22Rv1 (cell line): ENCODE measurements around the gene DEF6.
A peak's percentile ranks its signal among the peaks of the same experiment; 100 is the strongest.

Source experiments
- H3K27ac ChIP-seq: fragments of 450-650 bp; 2 replicates; pipeline ENCODE4 v1.5.1; 2017
- CTCF ChIP-seq: fragments of 450-650 bp; IDR thresholded peaks from 2 replicates; pipeline ENCODE4 v1.5.1; 2017; ENCODE audit warnings: mild to moderate bottlenecking
- ZFX ChIP-seq: fragments of 450-650 bp; IDR thresholded peaks from 2 replicates; pipeline ENCODE4 v1.6.1; 2017; ENCODE audit warnings: antibody characterized with exemption, borderline replicate concordance

Gene DEF6

GRCh38 chr6:35362200-35362599 is 64.6 kb downstream of the DEF6 start:
- no peak overlapping the region for H3K27ac ChIP-seq
- TF ChIP-seq CTCF (no peak), ZFX (no peak)

- no peak overlapping the region for H3K27ac ChIP-seq
- TF ChIP-seq ZFX (no peak), CTCF (no peak)
Measured at GRCh38 chr6:35363293-35363750, 65.7 kb downstream of the DEF6 start.

DNA sequence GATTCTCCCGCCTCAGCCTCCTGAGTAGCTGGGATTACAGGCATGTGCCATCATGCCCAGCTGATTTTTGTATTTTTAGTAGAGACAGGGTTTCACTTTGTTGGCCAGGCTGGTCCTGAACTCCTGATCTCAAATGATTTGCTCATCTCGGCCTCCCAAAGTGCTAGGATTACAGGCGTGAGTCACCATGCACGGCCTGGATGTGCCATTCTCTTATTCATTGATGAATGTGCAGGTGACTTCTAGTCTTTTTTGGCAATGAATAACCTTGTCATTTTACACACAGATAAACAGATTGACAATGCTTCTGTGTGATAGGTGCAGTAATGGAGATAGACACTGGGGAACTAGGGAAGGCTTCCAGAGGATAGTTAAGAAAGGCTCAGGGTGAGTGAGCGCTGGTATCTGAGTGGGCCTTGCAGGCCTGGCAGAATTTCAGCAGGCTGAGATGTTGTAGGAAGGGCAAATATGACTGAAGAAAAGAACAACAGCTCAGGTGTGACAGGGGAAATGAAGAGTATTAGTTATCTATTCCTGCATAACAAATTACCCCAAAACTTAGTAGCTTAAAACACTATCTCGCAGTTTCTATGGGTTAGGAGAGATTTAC is 68.1 kb downstream of the DEF6 start:
- H3K27ac ChIP-seq: no peak overlapping the region
- no peak for TF ChIP-seq CTCF
- TF ChIP-seq ZFX: no peak

- no peak overlapping the region for H3K27ac ChIP-seq
- TF ChIP-seq CTCF (no peak), ZFX (no peak)
Measured at GRCh38 chr6:35366204-35366596, 68.6 kb downstream of the DEF6 start.

GRCh38 chr6:35367646-35368037 is 70.0 kb downstream of the DEF6 start:
- no peak overlapping the region for H3K27ac ChIP-seq
- TF ChIP-seq ZFX: no peak
- TF ChIP-seq CTCF: no peak

DNA sequence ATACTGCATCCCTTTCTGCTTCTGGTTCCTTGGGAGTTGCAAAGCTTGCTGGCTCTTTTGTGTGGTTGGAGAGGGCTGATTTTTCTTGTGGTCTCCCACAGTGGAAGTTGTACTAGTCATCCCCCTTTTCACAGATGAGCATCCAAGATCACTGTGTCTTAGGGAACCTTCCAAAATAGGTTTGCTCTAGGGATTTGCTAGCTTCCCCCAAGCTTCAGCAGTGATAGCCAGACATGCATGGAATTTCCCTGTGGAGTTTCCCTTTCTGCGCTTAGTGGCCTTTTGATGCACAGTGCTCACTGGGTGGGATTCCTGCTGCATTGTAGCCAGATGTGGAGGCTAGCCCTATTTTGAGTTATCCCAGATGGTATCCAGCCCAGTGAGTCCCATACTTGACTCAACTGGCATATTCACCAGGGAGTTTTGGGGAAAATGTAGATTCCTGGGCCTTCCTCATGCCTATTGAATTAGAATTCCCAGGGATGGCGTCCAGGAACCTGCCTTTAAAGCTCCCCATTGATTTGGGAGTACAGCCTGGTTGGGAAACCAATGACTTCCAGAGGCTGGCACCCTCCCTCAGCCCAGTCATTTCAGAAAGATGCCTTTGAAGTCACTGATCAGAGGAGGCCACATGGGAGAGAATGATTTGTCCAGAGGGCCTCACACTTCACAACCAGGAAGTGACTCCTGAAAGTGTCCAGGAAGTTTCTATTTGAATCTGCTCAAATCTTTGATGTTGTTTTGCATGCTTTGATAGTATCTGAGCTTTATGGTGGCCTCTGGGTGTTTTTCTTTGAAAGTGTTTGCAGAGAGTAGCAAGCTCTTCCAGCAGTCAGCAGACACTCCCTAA is 70.6 kb downstream of the DEF6 start:
- peak overlapping the region; percentile 48 for H3K27ac ChIP-seq
- no peak for TF ChIP-seq ZFX
- no peak for TF ChIP-seq CTCF

DNA sequence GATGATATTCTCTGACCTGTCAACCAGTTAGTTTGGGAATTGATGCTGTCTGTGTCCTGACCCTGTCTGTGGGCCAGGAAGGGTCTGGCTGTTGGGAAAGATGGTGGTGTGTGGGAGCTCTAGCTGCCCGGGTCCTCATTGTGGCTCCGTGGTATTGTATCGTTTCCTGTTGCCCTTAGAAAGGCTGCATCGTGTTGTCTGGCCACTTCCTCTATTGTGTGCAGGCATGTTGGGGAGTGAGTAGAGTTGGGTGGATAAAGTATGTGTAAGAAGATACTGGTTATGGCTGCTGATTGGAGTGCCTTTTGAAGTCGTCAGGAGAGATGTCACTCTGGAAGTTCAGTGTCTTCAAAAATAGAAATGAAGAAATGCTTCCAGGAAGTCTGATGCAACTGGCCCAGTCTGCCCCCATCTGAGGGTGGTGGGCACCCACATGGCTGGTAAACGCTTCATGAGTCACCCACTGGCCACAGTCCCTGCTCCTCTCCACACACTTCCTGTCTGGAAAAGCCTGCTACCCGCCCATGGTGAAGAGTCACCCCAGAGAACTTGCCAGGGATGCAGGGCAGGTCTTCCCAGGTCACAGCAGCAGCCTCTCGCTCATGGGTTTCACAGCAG is 72.6 kb downstream of the DEF6 start:
- H3K27ac ChIP-seq: no peak overlapping the region
- TF ChIP-seq ZFX: no peak
- no peak for TF ChIP-seq CTCF
